ENCODE data around the gene STK31.
"Not testable (repeated sequence)": the region's sequence is repeated elsewhere in the genome, so short reads cannot be mapped to it uniquely, and the experiment has no call there.

Gene STK31

DNA sequence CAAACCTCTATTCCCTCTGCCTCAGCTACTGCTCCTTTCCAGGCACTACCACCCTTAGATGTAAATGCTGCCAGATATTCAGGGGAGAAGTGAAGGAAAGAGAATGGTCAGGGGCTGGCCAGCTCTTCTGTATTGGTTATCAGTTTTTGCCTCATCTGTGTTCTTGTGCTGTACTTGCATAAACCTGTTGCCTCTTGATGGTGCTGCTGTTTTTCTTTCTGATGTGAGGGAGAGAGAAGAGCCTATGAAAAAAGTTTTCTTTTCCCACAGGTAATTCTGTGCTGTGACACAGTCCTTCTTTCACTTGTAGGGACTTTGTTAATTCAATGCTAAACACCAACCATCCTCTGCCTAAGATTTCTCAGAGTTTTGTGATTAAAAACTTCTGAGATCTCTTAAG lies 57.5 kb downstream of the STK31 start:
- no peak overlapping the region for H3K4me3 ChIP-seq (ENCODE audit: low read depth, low read length)
- no peak for DNase-seq (ENCODE audit: low read depth)
- in situ Hi-C loops (cut with HindIII; ENCODE audit: low sequenced_read_pairs), result no loop called here
- TF ChIP-seq, protein P1, sequence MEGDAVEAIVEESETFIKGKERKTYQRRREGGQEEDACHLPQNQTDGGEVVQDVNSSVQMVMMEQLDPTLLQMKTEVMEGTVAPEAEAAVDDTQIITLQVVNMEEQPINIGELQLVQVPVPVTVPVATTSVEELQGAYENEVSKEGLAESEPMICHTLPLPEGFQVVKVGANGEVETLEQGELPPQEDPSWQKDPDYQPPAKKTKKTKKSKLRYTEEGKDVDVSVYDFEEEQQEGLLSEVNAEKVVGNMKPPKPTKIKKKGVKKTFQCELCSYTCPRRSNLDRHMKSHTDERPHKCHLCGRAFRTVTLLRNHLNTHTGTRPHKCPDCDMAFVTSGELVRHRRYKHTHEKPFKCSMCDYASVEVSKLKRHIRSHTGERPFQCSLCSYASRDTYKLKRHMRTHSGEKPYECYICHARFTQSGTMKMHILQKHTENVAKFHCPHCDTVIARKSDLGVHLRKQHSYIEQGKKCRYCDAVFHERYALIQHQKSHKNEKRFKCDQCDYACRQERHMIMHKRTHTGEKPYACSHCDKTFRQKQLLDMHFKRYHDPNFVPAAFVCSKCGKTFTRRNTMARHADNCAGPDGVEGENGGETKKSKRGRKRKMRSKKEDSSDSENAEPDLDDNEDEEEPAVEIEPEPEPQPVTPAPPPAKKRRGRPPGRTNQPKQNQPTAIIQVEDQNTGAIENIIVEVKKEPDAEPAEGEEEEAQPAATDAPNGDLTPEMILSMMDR (IDR thresholded peaks at IDR 0.05; ENCODE audit: low read depth, low read length, missing control alignments), result no peak

DNA sequence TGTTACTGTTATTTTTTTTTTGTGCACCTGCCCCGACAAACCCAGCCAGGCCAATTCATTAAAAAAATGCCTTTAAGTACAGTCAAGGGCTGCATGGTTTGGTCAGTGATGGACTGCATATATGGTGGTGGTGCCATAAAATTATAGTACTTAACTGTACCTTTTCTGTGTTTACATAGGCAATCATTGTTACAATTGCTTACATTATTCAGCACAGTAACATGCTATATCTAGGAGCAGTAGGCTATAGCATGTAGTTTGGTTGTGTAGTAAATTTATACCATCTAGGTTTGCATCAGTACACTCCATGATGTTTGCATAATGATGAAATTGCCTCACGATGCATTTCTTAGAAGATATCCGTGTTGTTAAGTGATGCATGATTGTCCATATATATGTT lies 58.0 kb downstream of the STK31 start:
- no peak overlapping the region for H3K4me3 ChIP-seq (ENCODE audit: low read depth, low read length)

DNA sequence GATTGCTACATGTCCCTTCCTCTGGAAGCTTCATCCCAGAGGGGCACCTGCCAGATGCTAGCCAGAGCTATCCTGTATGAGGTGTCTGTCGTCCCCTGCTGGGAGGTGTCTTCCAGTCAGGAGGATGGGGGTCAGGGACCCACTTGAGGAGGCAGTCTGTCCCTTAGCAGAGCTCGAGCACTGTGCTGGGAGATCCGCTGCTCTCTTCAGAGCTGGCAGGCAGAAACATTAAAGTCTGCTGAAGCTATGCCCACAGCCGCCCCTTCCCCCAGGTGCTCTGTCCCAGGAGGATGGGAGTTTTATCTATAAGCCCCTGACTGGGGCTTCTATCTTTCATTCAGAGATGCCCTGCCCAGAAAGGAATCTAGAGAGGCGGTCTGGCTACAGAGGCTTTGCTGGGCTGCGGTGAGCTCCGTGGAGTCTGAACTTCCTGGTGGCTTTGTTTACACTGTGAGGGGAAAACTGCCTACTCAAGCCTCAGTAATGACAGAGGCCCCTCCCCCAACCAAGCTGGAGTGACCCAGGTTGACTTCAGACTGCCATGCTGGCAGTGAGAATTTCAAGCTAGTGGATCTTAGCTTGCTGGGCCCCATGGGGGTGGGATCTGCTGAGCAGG lies 69.3 kb downstream of the STK31 start:
- H3K4me3 ChIP-seq (ENCODE audit: low read depth, low read length); DNase-seq (ENCODE audit: low read depth); in situ Hi-C loops (cut with HindIII; ENCODE audit: low sequenced_read_pairs): not testable (repeated sequence)

More for the DNA sequence above, 58.0 kb downstream of the STK31 start:
- TF ChIP-seq, protein P1 (IDR thresholded peaks at IDR 0.05; ENCODE audit: low read depth, low read length, missing control alignments), result no peak
- no peak for DNase-seq (ENCODE audit: low read depth)
- in situ Hi-C loops (cut with HindIII; ENCODE audit: low sequenced_read_pairs), result no loop called here

DNA sequence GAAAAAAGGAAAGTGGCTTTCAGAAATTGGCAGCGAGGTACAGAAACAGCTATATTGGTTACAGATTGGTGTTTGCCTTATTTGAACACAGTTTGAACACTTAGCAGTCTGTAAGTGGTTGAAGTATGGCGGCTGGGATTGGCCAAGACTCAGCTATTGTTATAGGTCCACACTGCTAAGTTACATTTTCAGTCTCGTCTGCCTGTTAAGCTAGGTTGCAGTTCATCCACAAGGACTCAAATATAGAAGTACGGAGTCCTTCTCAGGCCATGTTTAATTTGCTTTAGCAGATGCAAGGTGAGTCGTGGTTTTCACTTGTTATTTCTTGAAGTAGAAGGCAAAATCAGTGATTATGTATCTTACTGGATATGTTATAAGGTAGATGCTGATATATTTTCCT lies 73.1 kb downstream of the STK31 start:
- H3K4me3 ChIP-seq (ENCODE audit: low read depth, low read length), result no peak overlapping the region
- in situ Hi-C loops (cut with HindIII; ENCODE audit: low sequenced_read_pairs), result no loop called here
- TF ChIP-seq, protein P1 (IDR thresholded peaks at IDR 0.05; ENCODE audit: low read depth, low read length, missing control alignments), result no peak
- no peak for DNase-seq (ENCODE audit: low read depth)

DNA sequence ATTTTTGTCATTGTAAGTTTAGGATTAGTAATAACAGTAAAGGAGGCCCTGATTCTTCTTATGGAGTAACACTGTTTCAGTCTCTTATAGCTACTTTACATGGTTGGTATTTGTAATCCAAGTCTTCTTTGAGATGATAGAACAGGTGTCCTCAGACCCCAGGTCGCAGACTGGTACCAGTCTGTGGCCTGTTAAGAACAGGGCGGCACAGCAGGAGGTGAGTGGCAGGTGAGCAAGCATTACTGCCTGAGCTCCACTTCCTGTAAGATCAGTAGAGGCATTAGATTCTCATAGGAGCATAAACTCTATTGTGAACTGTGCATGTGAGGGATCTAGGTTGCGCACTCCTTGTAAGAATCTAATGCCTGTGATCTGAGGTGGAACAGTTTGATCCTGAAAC lies 77.3 kb downstream of the STK31 start:
- TF ChIP-seq, protein P1 (IDR thresholded peaks at IDR 0.05; ENCODE audit: low read depth, low read length, missing control alignments), result no peak
- no peak for DNase-seq (ENCODE audit: low read depth)
- no peak overlapping the region for H3K4me3 ChIP-seq (ENCODE audit: low read depth, low read length)
- in situ Hi-C loops (cut with HindIII; ENCODE audit: low sequenced_read_pairs), result no loop called here

DNA sequence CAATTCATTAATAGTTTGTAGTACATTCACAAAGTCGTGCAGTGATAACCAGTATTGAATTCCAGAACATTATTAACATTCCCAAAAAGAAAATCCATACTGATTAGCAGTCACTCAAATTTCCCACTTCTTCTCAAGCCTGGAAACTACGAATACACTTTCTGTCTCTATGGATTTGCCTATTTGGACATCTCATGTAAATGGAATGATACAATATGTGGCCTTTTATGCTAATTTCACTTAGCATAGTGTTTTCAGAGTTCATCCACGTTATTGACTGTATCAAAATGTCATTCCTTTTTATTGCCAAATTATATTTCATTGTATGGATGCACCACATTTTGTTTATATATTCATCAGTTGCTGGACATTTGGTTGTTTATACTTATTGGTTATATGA lies 78.8 kb downstream of the STK31 start:
- TF ChIP-seq, protein P1 (IDR thresholded peaks at IDR 0.05; ENCODE audit: low read depth, low read length, missing control alignments), result no peak
- no peak for DNase-seq (ENCODE audit: low read depth)
- in situ Hi-C loops (cut with HindIII; ENCODE audit: low sequenced_read_pairs), result no loop called here
- H3K4me3 ChIP-seq (ENCODE audit: low read depth, low read length), result no peak overlapping the region

DNA sequence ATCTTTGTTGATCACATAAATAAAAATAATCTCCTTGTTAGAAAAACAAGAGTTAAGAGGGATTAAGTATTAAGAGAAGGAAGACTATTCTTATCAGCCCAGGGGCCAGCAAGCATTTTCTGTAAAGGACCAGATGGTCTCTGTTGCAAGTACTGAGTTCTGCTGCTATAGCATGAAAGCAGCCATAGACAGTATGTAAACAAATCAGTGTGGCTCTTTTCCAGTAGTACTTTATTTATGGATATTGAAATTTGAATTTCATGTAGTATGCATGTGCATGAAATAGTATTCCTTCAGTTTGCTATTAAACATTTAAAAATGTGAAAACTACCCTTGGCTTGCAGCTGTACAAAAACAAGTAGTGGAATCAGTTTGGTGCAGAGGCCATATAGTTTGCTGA lies 81.7 kb downstream of the STK31 start:
- TF ChIP-seq, protein P1 (IDR thresholded peaks at IDR 0.05; ENCODE audit: low read depth, low read length, missing control alignments), result no peak
- DNase-seq (ENCODE audit: low read depth), result no peak
- in situ Hi-C loops (cut with HindIII; ENCODE audit: low sequenced_read_pairs), result no loop called here
- H3K4me3 ChIP-seq (ENCODE audit: low read depth, low read length), result no peak overlapping the region

Measured in astrocyte of the cerebellum (primary cell).